Measurements from ENCODE around the gene PTPRT. TPM values are rescaled to one million over a fixed set of nuclear protein-coding genes. Genes with fewer than 3 reads are reported as not detected.
"Not testable (repeated sequence)": the region's sequence is repeated elsewhere in the genome, so short reads cannot be mapped to it uniquely, and the experiment has no call there.

Gene PTPRT
- total RNA-seq, 1 donor from 2014 or later = not detected

GRCh38 chr20:42212391-42212790 is 977.3 kb downstream of the PTPRT start:
- no peak for DNase-seq (ENCODE audit: low read depth in 2 of 2)

GRCh38 chr20:42206557-42206956 is 983.1 kb downstream of the PTPRT start:
- DNase-seq (ENCODE audit: low read depth in 2 of 2) = not testable (repeated sequence)

GRCh38 chr20:42204109-42204660 is 985.5 kb downstream of the PTPRT start:
- no peak for DNase-seq (ENCODE audit: low read depth in 2 of 2)

GRCh38 chr20:42197599-42197998 is 992.1 kb downstream of the PTPRT start:
- no peak for DNase-seq (ENCODE audit: low read depth in 2 of 2)

- no peak for DNase-seq (ENCODE audit: low read depth in 2 of 2)
Observed at GRCh38 chr20:42193119-42193518, 996.6 kb downstream of the PTPRT start.

GRCh38 chr20:42192321-42192720 is 997.4 kb downstream of the PTPRT start:
- DNase-seq (ENCODE audit: low read depth in 2 of 2) = no peak

GRCh38 chr20:42191140-42191860 is 998.4 kb downstream of the PTPRT start:
- DNase-seq (ENCODE audit: low read depth in 2 of 2) = no peak

- DNase-seq (ENCODE audit: low read depth in 2 of 2) = no peak
Observed at GRCh38 chr20:42190084-42190483, 999.6 kb downstream of the PTPRT start.

GRCh38 chr20:42186337-42186736 is 1003.4 kb downstream of the PTPRT start:
- DNase-seq (ENCODE audit: low read depth in 2 of 2) = no peak

- DNase-seq (ENCODE audit: low read depth in 2 of 2) = no peak
Observed at GRCh38 chr20:42183147-42183546, 1006.6 kb downstream of the PTPRT start.

GRCh38 chr20:42181064-42181463 is 1008.6 kb downstream of the PTPRT start:
- no peak for DNase-seq (ENCODE audit: low read depth in 2 of 2)

GRCh38 chr20:42179768-42180167 is 1009.9 kb downstream of the PTPRT start:
- no peak for DNase-seq (ENCODE audit: low read depth in 2 of 2)

GRCh38 chr20:42173440-42173839 is 1016.3 kb downstream of the PTPRT start:
- DNase-seq (ENCODE audit: low read depth in 2 of 2) = no peak

- DNase-seq (ENCODE audit: low read depth in 2 of 2) = no peak
Observed at GRCh38 chr20:42164121-42164890, 1025.4 kb downstream of the PTPRT start.

GRCh38 chr20:42161228-42161829 is 1028.4 kb downstream of the PTPRT start:
- no peak for DNase-seq (ENCODE audit: low read depth in 2 of 2)

- DNase-seq (ENCODE audit: low read depth in 2 of 2) = no peak
Observed at GRCh38 chr20:42159808-42160207, 1029.9 kb downstream of the PTPRT start.

GRCh38 chr20:42158272-42158671 is 1031.4 kb downstream of the PTPRT start:
- no peak for DNase-seq (ENCODE audit: low read depth in 2 of 2)

GRCh38 chr20:42155586-42155985 is 1034.1 kb downstream of the PTPRT start:
- no peak for DNase-seq (ENCODE audit: low read depth in 2 of 2)

- no peak for DNase-seq (ENCODE audit: low read depth in 2 of 2)
Observed at GRCh38 chr20:42152575-42152974, 1037.1 kb downstream of the PTPRT start.

GRCh38 chr20:42150230-42150629 is 1039.5 kb downstream of the PTPRT start:
- DNase-seq (ENCODE audit: low read depth in 2 of 2) = no peak

GRCh38 chr20:42138729-42139128 is 1051.0 kb downstream of the PTPRT start:
- DNase-seq (ENCODE audit: low read depth in 2 of 2) = no peak
